SK-N-SH (cell line): ENCODE measurements around the gene NKX2-2.

ENCODE experiments used
- EZH2phosphoT487 ChIP-seq: fragments of 200-600 bp; sonication (generic); IDR thresholded peaks from 2 replicates; pipeline ENCODE4 v1.6.1; 2017; ENCODE audit warnings: low read depth, mixed run types, mild to moderate bottlenecking, antibody characterized with exemption, moderate library complexity, borderline replicate concordance
- FOXM1 ChIP-seq: IDR thresholded peaks from 2 replicates; pipeline ENCODE4 v1.4.0; 2012; ENCODE audit warnings: low read depth, mild to moderate bottlenecking
- GATA2 ChIP-seq: sonication (generic); formaldehyde crosslinking; IDR thresholded peaks from 2 replicates; pipeline ENCODE4 v1.5.0; 2020; ENCODE audit warnings: mild to moderate bottlenecking, missing genetic modification reagents
- MAX ChIP-seq: IDR thresholded peaks from 2 replicates; pipeline ENCODE4 v1.4.0; 2012; ENCODE audit warnings: low read depth
- MEF2A ChIP-seq: IDR thresholded peaks from 2 replicates; pipeline ENCODE4 v1.4.0; 2012; ENCODE audit warnings: low read depth, borderline replicate concordance
- NFIC ChIP-seq: IDR thresholded peaks from 2 replicates; pipeline ENCODE4 v1.4.0; 2012; ENCODE audit warnings: borderline replicate concordance
- NRF1 ChIP-seq: IDR thresholded peaks from 2 replicates; pipeline ENCODE4 v1.6.1; 2012; ENCODE audit warnings: low read depth, mild to moderate bottlenecking, low read length
- POLR2AphosphoS5 ChIP-seq: IDR thresholded peaks from 2 replicates; pipeline ENCODE4 v1.6.1; 2012; ENCODE audit warnings: low read depth, low read length
- SMC3 ChIP-seq: IDR thresholded peaks from 2 replicates; pipeline ENCODE4 v1.6.1; 2012; ENCODE audit warnings: low read depth, low read length, improper control_type of control experiment
- TAF1 ChIP-seq: IDR thresholded peaks from 2 replicates; pipeline ENCODE4 v1.6.1; 2012; ENCODE audit warnings: low read depth, mild to moderate bottlenecking, low read length, moderate library complexity, borderline replicate concordance
- TF ChIP-seq, protein P1 (sequence below): fragments of 200-600 bp; sonication (generic); IDR thresholded peaks from 2 replicates; pipeline ENCODE4 v1.6.1; 2017; ENCODE audit warnings: antibody characterized with exemption, mild to moderate bottlenecking, moderate library complexity
- TF ChIP-seq, protein P2 (sequence below): fragments of 150-350 bp; IDR thresholded peaks from 2 replicates; pipeline ENCODE4 v1.6.1; 2016; ENCODE audit warnings: mild to moderate bottlenecking, low read depth, low read length

DNA sequence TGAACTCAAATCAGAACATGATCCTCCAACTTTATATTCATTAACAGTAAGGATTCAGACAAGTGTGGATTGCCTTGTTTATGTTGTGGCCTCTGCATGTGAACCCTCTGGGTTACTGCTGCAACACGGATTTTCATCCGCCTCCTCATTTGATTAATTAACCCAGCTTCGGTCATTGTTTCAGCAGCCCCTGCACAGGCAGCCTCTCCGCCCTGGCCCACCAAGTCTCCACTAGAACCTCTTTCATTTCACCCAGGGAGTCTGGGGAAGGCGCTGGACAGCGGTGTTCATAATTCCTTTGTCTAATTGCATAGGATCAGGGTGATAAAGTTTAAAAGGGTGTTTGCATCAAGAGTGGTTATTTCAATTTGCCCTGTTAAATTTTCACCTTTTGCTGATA, 15.7 kb downstream of the NKX2-2 start:
- TF ChIP-seq EZH2phosphoT487 (no peak), POLR2AphosphoS5 (no peak), MAX (no peak), TAF1 (no peak), SMC3 (no peak), MEF2A (no peak), NFIC (no peak), FOXM1 (no peak), NRF1 (no peak), GATA2 (CRISPR knock-in tag) (no peak)
- TF ChIP-seq, protein P1, sequence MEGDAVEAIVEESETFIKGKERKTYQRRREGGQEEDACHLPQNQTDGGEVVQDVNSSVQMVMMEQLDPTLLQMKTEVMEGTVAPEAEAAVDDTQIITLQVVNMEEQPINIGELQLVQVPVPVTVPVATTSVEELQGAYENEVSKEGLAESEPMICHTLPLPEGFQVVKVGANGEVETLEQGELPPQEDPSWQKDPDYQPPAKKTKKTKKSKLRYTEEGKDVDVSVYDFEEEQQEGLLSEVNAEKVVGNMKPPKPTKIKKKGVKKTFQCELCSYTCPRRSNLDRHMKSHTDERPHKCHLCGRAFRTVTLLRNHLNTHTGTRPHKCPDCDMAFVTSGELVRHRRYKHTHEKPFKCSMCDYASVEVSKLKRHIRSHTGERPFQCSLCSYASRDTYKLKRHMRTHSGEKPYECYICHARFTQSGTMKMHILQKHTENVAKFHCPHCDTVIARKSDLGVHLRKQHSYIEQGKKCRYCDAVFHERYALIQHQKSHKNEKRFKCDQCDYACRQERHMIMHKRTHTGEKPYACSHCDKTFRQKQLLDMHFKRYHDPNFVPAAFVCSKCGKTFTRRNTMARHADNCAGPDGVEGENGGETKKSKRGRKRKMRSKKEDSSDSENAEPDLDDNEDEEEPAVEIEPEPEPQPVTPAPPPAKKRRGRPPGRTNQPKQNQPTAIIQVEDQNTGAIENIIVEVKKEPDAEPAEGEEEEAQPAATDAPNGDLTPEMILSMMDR, result no peak
- TF ChIP-seq, protein P2, sequence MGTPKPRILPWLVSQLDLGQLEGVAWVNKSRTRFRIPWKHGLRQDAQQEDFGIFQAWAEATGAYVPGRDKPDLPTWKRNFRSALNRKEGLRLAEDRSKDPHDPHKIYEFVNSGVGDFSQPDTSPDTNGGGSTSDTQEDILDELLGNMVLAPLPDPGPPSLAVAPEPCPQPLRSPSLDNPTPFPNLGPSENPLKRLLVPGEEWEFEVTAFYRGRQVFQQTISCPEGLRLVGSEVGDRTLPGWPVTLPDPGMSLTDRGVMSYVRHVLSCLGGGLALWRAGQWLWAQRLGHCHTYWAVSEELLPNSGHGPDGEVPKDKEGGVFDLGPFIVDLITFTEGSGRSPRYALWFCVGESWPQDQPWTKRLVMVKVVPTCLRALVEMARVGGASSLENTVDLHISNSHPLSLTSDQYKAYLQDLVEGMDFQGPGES, result no peak
